RWPE1 (cell line): ENCODE measurements around the gene SRSF8.

Source experiments
- CTCF ChIA-PET: fragments of 350-600 bp; sonication (Branson Sonifier 250); formaldehyde crosslinking; extraction: SDS; loops from one replicate; lab custom pipeline; 2021; lab: Yijun Ruan, JAX
- POLR2A ChIA-PET: fragments of 400-600 bp; formaldehyde crosslinking; extraction: SDS; loops from one replicate; lab custom pipeline; 2020; ENCODE audit warnings: antibody characterized with exemption; ENCODE audit not compliant: low non-redundant PET; lab: Yijun Ruan, JAX
- DNase-seq: peaks from one replicate; pipeline ENCODE4 v3.0.0; 2012; ENCODE audit warnings: low spot score
- H3K27ac ChIP-seq: fragments of 450-650 bp; 2 replicates; pipeline ENCODE4 v1.5.1; 2017
- TF ChIP-seq, protein P1 (sequence below): fragments of 450-650 bp; conservative IDR thresholded peaks from 2 replicates; pipeline ENCODE4 v1.5.1; 2017; ENCODE audit warnings: low read depth, mild to moderate bottlenecking

SRSF8 gene

DNA sequence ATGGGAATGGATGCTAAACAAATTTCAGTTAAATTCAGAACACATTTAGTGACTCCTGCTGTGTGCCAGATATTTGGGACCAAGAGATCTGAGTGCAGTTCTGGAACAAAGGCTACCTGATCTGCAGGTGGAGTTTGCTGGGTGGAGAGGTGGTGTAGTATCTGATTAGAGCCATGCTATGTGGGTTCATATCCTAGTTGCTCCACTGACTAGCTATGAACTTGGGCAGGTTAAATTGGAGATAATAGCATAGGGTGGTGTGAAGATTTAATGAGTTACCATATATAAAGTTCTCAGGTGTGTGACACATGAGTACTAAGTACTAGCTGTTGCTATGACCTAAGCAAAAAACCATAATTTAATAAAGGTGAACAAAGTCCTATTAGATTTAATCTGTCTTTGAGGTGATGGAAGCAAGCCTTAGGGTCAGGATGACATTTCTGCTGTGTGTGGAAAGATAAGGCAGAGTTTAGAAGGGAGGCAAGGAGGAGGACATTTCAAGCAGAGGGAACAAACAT, 25.0 kb downstream of the SRSF8 start:
- ChIA-PET POLR2A (interaction anchor here (1.3 kb wide), 1 partner anchor 25 kb away, joined by 6 read pairs; the partner anchor contains the start of gene SRSF8), CTCF (interaction anchor here (1.2 kb wide), 1 partner anchor 15 kb away, joined by 3 read pairs; no protein-coding TSS in a partner anchor)
- H3K27ac ChIP-seq: no peak overlapping the region
- DNase-seq: no peak
- TF ChIP-seq, protein P1, sequence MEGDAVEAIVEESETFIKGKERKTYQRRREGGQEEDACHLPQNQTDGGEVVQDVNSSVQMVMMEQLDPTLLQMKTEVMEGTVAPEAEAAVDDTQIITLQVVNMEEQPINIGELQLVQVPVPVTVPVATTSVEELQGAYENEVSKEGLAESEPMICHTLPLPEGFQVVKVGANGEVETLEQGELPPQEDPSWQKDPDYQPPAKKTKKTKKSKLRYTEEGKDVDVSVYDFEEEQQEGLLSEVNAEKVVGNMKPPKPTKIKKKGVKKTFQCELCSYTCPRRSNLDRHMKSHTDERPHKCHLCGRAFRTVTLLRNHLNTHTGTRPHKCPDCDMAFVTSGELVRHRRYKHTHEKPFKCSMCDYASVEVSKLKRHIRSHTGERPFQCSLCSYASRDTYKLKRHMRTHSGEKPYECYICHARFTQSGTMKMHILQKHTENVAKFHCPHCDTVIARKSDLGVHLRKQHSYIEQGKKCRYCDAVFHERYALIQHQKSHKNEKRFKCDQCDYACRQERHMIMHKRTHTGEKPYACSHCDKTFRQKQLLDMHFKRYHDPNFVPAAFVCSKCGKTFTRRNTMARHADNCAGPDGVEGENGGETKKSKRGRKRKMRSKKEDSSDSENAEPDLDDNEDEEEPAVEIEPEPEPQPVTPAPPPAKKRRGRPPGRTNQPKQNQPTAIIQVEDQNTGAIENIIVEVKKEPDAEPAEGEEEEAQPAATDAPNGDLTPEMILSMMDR: no peak

DNA sequence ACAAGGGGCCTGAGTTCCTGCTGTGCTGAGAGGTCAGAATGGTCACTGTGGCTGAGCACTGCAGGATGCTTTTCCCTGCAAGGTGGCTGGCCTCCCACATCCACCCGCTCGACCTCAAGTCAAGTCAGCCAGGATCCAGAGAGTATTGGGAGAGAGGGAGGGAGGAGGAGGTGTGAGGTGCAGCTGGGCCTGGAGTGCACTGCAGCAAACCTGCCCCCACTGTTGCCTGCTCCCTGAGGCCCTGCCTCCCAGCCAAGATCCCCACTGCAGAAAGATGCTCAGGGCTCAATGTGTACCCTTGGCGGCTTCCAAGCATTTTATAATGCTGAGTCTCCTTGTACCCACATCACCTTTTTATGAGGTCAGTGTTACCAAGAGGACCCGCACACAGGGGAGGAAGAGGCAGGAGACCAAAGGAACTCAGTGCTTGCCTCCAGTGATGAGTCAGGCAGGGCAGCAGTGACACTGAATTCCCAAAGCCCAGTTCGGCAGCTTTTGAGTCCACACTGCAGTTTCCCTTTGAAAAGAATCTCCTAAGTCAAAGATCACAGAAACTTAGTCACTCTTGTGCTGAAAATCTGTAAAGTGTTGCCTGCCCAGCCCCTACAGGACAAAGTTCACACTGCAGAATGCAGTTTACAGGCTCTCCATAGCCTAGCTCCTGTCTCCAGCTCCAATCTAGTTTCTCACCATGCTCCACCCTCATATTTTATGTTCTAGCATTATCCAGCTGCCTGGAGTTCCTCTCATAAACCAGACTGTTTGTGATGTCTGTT, 26.0 kb downstream of the SRSF8 start:
- TF ChIP-seq, protein P1: no peak; the same call in 1 of the 2 replicates
- DNase-seq: peak; percentile 37
- ChIA-PET POLR2A (interaction anchor here (0.6 kb wide), 1 partner anchor 1292 kb away, joined by 3 read pairs; no protein-coding TSS in a partner anchor), CTCF (interaction anchor here (0.7 to 1.5 kb wide), 5 partner anchors 11 to 32 kb away, joined by 3 to 6 read pairs (median 3); no protein-coding TSS in a partner anchor)
- peak overlapping the region; percentile 18; the same call in 1 of the 2 replicates for H3K27ac ChIP-seq

GRCh38 chr11:95093548-95093947, 26.8 kb downstream of the SRSF8 start:
- ChIA-PET POLR2A (no interaction called here), CTCF (interaction anchor here (0.6 to 1.5 kb wide), 5 partner anchors 11 to 33 kb away, joined by 3 to 6 read pairs (median 3); no protein-coding TSS in a partner anchor)
- TF ChIP-seq, protein P1: no peak
- no peak for DNase-seq
- H3K27ac ChIP-seq: no peak overlapping the region

DNA sequence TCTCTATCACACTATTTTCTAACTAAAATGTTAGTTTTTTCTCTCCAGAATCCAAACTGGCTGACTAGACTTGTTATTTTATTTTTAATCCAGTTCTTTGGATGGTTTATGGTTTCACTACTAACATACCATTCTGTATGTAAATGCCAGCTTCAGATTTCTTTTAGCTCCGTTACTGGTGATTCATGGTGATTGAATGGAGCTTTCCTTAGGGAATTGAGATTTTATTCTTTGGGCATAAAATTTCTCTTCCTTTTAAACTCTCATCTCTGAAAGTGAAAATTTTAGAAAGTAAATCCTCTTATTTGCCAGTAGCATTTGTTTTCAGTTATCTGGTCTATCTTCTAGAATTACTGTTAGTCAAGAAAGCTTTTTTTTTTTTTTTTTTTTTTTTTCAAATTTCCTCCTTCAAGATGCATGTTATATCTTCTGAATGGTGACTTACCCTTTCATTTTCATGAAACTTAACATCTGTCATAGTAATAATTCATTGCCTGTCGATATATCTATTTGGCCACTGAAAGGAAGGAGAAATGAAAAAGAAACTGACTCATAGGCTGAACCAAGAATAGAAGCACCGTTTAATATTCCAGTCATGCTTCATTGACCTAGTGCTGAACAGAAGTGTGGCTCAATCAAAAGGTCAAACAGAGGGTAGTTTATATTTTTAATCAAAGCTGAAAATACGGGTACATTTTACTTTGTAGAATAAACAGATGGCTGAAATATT, 29.3 kb downstream of the SRSF8 start:
- no peak overlapping the region for H3K27ac ChIP-seq
- ChIA-PET CTCF (no interaction called here), POLR2A (no interaction called here)
- DNase-seq: no peak
- TF ChIP-seq, protein P1: no peak

DNA sequence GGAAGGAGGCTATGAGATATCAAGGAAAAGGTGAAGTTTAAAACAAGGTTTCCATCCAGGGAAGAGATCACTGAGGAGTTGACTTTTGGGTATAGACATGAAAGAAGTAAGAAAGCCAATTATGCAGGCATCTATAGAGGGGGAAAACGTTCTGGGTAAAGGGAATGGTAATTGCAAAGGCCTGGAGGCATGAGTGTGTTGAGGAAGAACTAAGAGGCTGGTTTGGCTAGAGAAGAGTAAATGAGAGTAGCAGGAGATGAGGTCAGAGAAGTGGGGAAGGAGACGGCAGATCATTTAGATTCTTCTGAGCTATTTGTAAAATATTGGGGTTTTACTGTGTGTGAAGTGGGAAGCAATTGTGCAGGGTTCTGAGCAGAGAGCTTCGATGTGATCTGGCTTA, 30.5 kb downstream of the SRSF8 start:
- no peak for DNase-seq
- POLR2A ChIA-PET: interaction anchor here (0.6 kb wide), 1 partner anchor 33 kb away, joined by 3 read pairs; no protein-coding TSS in a partner anchor
- CTCF ChIA-PET: no interaction called here
- TF ChIP-seq, protein P1: no peak
- no peak overlapping the region for H3K27ac ChIP-seq

DNA sequence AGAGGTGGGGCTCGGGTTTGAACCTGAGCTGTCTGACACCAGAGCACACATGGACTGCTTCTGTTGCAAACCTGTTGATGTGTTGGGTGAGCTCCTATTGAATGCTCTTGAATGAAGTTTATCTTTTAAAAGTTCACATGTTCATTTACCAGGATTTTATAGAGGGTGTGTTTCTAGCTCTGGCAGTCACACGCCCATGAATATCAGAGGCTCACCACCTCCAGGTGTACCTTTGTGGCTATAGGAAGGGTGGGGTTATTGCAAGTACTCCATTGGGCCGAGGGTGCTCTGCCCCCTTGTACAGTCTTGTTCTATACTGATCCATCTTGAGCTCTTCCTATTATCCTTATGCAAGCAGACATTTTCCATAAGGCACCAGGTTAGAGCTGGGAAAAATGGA, 32.1 kb downstream of the SRSF8 start:
- CTCF ChIA-PET: interaction anchor here (1.4 kb wide), 1 partner anchor 32 kb away, joined by 3 read pairs; the partner anchor contains the start of gene SRSF8
- H3K27ac ChIP-seq: no peak overlapping the region
- POLR2A ChIA-PET: no interaction called here
- TF ChIP-seq, protein P1: no peak
- no peak for DNase-seq
